ENCODE data around the gene SAP30BP.

DNA sequence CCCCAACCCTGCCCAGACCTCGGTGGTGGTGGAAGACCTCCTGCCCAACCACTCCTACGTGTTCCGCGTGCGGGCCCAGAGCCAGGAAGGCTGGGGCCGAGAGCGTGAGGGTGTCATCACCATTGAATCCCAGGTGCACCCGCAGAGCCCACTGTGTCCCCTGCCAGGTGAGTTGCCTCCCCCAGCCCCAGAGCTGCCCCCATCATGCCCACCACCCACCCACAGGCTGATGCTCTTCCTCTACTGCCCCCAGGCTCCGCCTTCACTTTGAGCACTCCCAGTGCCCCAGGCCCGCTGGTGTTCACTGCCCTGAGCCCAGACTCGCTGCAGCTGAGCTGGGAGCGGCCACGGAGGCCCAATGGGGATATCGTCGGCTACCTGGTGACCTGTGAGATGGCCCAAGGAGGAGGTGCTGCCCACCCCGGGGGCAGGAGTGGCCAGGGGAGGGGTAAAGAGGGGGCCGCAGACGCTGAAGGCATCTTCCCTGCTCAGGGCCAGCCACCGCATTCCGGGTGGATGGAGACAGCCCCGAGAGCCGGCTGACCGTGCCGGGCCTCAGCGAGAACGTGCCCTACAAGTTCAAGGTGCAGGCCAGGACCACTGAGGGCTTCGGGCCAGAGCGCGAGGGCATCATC lies 89.4 kb downstream of the SAP30BP start:
- TF ChIP-seq, protein P1, sequence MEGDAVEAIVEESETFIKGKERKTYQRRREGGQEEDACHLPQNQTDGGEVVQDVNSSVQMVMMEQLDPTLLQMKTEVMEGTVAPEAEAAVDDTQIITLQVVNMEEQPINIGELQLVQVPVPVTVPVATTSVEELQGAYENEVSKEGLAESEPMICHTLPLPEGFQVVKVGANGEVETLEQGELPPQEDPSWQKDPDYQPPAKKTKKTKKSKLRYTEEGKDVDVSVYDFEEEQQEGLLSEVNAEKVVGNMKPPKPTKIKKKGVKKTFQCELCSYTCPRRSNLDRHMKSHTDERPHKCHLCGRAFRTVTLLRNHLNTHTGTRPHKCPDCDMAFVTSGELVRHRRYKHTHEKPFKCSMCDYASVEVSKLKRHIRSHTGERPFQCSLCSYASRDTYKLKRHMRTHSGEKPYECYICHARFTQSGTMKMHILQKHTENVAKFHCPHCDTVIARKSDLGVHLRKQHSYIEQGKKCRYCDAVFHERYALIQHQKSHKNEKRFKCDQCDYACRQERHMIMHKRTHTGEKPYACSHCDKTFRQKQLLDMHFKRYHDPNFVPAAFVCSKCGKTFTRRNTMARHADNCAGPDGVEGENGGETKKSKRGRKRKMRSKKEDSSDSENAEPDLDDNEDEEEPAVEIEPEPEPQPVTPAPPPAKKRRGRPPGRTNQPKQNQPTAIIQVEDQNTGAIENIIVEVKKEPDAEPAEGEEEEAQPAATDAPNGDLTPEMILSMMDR (IDR thresholded peaks at IDR 0.05; ENCODE audit: low read depth, low read length): no peak
- no peak for TF ChIP-seq EZH2phosphoT487 (IDR thresholded peaks at IDR 0.05; ENCODE audit: low read depth)
